ENCODE measurements around the gene STUM.

DNA sequence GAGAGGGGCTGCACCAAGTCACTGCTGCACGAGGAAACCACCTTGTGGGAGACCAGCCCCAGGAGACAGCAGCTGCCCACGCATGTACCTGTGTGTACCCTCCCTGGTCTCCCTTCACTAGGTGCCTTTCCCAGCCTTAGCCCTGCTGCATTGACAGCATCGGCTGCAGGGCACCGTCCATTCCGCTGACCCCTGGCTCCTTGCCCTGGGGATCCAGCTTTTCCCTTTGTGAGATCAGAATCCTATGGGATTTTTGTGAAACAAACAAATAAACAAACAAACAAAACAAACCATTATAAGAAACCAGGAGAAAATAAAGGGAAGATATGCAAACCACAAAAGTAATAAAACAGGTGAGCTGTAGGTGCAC, 2.1 kb downstream of the STUM start:
- TF ChIP-seq, protein P1, sequence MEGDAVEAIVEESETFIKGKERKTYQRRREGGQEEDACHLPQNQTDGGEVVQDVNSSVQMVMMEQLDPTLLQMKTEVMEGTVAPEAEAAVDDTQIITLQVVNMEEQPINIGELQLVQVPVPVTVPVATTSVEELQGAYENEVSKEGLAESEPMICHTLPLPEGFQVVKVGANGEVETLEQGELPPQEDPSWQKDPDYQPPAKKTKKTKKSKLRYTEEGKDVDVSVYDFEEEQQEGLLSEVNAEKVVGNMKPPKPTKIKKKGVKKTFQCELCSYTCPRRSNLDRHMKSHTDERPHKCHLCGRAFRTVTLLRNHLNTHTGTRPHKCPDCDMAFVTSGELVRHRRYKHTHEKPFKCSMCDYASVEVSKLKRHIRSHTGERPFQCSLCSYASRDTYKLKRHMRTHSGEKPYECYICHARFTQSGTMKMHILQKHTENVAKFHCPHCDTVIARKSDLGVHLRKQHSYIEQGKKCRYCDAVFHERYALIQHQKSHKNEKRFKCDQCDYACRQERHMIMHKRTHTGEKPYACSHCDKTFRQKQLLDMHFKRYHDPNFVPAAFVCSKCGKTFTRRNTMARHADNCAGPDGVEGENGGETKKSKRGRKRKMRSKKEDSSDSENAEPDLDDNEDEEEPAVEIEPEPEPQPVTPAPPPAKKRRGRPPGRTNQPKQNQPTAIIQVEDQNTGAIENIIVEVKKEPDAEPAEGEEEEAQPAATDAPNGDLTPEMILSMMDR (IDR thresholded peaks at IDR 0.05; ENCODE audit: borderline replicate concordance, extremely low read depth, low read length, poor library complexity, severe bottlenecking), result no peak
- no peak for TF ChIP-seq EZH2 (IDR thresholded peaks at IDR 0.05; ENCODE audit: borderline replicate concordance, low read depth, low read length, severe bottlenecking)

All from DND-41 (cell line).